ENCODE results near the gene C6orf118.

- TF ChIP-seq, protein P1, sequence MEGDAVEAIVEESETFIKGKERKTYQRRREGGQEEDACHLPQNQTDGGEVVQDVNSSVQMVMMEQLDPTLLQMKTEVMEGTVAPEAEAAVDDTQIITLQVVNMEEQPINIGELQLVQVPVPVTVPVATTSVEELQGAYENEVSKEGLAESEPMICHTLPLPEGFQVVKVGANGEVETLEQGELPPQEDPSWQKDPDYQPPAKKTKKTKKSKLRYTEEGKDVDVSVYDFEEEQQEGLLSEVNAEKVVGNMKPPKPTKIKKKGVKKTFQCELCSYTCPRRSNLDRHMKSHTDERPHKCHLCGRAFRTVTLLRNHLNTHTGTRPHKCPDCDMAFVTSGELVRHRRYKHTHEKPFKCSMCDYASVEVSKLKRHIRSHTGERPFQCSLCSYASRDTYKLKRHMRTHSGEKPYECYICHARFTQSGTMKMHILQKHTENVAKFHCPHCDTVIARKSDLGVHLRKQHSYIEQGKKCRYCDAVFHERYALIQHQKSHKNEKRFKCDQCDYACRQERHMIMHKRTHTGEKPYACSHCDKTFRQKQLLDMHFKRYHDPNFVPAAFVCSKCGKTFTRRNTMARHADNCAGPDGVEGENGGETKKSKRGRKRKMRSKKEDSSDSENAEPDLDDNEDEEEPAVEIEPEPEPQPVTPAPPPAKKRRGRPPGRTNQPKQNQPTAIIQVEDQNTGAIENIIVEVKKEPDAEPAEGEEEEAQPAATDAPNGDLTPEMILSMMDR (IDR thresholded peaks at IDR 0.05): no peak
- no peak for TF ChIP-seq POLR2A (IDR thresholded peaks at IDR 0.05)
These were observed 59.6 kb downstream of the C6orf118 start for GRCh38 chr6:165249808-165250207.

Measured in prostate gland (tissue), 2 donors.